RKO (cell line): ENCODE measurements around the gene PCNX2.

ENCODE experiments used
- DNase-seq: peaks from one replicate; pipeline ENCODE4 v3.0.0-alpha.2; 2016; ENCODE audit warnings: low spot score

PCNX2 gene

DNA sequence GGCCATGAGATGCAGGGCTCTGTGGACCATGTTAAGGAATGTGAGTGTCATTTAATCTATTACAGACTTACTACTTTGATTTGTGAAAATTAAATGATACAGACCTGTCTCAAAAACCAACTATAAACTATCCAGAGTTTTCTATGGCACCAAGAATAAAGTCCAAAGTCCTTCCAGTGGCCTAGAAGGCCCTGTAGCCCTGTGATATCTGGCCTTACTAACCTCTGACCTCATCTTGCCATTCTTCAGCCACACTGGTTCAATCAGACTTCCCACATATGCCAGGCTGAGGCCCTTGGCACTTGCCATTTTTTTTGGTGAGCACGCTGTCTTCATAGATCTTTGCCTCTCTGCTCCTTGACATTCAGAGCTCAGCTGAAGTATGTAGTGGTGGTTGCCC lies 337.5 kb downstream of the PCNX2 start:
- DNase-seq = no peak

- no peak for DNase-seq
Measured at GRCh38 chr1:232956081-232956480, 339.4 kb downstream of the PCNX2 start.

GRCh38 chr1:232954594-232955365 lies 340.7 kb downstream of the PCNX2 start:
- DNase-seq = no peak

DNA sequence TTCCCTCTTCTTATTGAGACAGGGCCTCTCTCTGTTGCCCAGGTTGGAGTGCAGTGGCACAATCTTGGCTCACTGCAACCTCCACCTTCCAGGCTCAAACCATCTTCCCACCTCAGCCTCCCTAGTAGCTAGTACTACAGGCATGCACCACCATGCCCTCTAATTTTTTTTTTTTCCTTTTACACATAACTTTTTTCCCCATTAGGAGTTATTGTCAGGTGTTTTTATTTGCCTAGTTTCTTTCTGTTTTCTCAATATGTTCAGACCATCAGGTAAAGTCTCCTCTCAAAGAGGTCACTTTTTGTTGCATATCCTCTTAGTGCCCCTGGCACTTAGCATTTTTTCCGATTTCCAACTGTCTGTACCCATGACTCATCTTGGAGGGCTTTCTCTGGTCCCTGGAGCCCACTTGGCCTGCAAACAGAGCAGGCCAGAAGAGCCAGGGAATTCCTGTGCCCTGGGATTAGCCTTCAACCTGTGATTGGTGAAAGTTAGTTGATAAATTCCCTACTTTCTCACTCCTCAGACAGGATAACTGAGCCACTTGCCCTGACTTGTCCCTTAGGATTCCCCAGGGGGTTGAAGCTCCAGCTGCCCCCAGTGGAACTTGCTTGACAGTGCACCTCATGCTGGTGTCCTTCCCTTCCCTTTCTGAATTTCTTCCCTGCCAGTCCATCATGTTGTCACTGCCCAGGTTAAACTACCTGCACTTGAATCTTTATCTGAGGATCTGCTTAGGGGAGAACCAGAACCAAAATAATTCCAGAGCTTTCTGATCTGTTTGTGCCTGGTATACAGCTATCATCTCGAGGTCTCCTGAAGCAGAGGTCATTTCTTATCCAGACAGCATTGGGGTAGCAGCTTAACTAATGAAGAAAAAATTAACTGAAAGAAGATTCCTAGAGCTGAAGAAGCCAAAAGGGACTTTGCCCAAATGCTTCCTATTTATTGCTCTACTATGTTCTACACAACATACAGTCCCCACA lies 342.7 kb downstream of the PCNX2 start:
- DNase-seq = peak; percentile 78

GRCh38 chr1:232951605-232952004 lies 343.9 kb downstream of the PCNX2 start:
- no peak for DNase-seq

DNA sequence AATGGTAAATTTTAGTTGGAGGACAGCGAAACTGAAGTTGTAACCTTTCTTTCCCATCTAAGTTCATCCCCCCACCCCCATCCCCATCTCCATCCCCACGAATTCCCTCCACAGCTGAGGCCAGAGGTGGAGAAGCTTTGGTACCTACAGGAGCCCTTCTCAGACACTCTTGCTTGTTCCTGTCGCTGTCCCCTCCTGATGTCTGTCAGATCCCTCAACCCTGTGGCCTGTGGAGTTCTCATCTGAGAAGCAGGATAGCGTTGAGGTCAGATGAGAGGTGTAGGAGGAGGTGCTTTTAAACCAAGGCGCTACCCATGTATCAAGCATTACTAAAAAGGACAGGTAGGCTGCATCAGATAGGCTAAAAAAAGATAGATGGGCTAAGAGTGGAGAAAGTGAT lies 344.3 kb downstream of the PCNX2 start:
- peak; percentile 54 for DNase-seq

DNA sequence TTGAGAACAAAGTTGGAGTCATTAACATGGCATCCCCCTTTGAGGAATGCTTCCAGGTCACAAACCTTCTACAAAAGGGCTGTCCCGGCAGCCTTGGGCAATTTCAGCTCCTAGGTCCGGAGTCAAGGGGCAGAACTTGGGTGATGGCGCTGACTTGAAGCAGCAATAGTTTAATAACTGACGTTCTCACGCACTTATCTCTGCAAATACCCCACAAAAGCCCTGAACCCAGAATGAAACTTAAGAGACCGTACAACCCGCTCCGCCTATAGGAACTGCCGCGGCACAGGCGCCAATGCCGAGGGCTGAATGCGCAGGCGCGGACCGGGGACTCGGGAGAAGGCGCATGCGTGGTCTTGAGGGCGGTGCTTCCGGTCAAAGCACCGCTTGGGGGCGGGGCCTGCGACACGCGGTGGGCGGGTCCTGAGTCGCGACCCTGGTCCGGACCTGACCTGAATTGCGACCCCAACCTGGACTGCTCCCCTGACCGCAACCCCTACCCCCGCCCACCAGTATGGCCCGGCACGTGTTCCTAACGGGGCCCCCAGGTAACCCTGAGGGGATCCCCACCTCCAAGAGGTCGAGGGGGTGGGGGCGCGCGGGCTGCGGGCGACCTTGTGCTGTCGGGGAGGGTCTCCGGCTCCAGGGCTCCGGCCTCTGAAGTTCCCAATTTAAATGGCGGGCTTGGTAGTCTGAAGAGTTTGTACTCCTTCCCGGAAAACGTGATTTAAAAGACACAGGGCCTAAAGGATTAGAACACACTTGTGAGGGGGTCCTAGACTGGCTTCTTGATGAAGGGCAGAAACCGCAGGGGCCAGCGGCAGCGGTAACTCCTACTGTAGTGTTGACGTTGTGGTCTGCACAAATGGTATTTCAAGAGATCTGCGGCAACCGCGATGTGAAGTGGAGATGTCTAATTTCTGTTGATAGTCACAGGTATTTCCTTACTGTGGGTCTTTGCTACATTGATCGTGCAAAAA lies 345.0 kb downstream of the PCNX2 start, which contains the start of gene NTPCR:
TSS of gene NTPCR (plus strand) at position 415 of the 980 bp plus-strand sequence. CDS start at position 515, 100 bp downstream.
- peak; percentile 87 for DNase-seq

DNA sequence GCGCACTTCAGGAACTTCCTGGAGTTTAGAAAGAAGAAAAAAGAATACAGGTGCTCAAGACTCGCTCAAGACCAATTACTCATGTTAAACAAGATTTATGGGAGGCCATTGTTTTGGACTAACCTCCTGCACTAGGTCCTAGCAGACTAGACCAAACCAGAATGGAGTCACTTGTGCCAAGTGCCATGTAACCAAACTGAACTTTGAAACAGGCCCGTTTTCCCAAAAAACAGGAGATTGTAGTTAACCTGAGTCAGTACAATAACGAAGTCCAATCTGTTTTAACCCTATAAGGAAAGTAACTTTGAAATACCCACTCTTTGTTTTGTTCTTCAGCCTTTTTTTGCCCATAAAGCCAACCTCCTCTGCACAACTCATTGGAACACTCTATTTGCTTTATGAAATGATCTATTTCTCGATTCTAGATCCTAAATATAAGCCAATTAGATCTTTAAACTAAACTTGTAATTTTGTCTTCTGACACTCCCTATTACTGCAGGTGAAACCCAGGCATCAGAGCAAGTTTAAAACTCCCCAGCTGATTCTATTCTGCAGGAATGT lies 345.8 kb downstream of the PCNX2 start:
- DNase-seq = no peak

DNA sequence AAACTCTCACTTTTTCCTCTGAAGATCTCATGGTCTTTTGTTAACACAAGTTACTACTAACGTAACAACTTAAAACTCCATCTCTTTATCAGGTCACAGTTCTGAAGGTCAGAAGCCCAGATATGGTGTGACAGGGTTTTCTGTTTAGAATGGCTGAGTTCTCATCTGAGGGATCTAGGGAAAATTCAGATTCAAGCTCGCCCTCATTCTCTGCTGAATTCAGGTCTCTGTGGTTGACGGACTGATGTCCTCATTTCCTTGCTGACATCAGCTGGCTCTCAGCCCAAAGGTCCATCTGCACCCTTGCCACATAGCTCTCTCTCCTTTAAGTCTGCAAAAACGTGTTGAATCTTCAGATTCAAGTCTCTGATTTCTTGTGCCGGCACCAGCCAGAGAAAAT lies 351.2 kb downstream of the PCNX2 start:
- no peak for DNase-seq

GRCh38 chr1:232943679-232944252 lies 351.8 kb downstream of the PCNX2 start:
- DNase-seq = no peak

- no peak for DNase-seq
Measured at GRCh38 chr1:232942413-232943294, 352.9 kb downstream of the PCNX2 start.

- no peak for DNase-seq
Measured at GRCh38 chr1:232940262-232940661, 355.3 kb downstream of the PCNX2 start.

- DNase-seq = no peak
Measured at GRCh38 chr1:232939748-232940147, 355.8 kb downstream of the PCNX2 start.

DNA sequence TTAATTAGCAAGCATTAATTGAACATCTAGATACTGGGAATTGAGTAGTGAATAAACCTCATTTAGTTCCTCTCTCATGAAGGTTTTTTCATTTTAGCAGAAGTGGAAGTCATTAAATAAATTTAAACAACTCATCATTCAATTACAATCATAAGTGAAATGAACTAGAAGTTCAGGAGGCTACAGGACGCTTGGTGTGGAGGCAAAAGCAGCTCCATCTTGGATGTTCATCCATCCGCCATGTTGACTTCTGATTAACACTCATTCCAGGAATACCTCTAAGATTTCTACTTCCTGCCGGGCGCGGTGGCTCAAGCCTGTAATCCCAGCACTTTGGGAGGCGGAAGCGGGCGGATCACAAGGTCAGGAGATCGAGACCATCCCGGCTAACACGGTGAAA lies 356.6 kb downstream of the PCNX2 start:
- DNase-seq = no peak

GRCh38 chr1:232937741-232938375 lies 357.7 kb downstream of the PCNX2 start:
- DNase-seq = no peak

- DNase-seq = no peak
Measured at GRCh38 chr1:232936941-232937340, 358.6 kb downstream of the PCNX2 start.
